K562 (cell line): Measurements from ENCODE around the gene TTC33. TPM values are rescaled to one million over a fixed set of nuclear protein-coding genes. Genes with fewer than 3 reads are reported as not detected.
A peak's percentile ranks its signal among the peaks of the same experiment; 100 is the strongest.

Experiments
- ATAC-seq: fragments of 200-7000 bp; cut with Tn5 transposase; 3 replicates; pipeline ENCODE4 v1.9.1; 2020; ENCODE audit warnings: moderate library complexity
- BruUV-seq: library from RNA; stranded (reverse); fragments of 400-500 nt; replicated peaks from 2 replicates; lab custom pipeline; 2021; lab: Mats Ljungman, UMichigan
- CTCF ChIA-PET: fragments of 300-600 bp; formaldehyde crosslinking; extraction: SDS; loops from one replicate; lab custom pipeline; 2021; ENCODE audit warnings: low intra/inter-chr PET ratio; lab: Yijun Ruan, JAX
- POLR2A ChIA-PET: fragments of 300-600, 350-650 bp; sonication (Branson Sonifier 250); formaldehyde crosslinking; extraction: SDS; loops from one replicate; lab custom pipeline; 2021; ENCODE audit warnings: antibody characterized with exemption, inconsistent platforms; lab: Yijun Ruan, JAX
- DNase-seq, 4 experiments: peaks; one replicate each; pipeline versions ENCODE4 v3.0.0 to v3.0.0-alpha.2; 2011 to 2018; ENCODE audit warnings: low spot score in 3 of 4, mixed read lengths in 3 of 4; ENCODE audit errors: extremely low read depth in 1 of 4
- FAIRE-seq: peaks from 2 replicates; lab custom pipeline; 2011; peaks lifted over from hg19 to GRCh38; lab: Jason Lieb, UNC
- H2AFZ ChIP-seq: 2 replicates; pipeline ENCODE4 v1.6.0; 2011; ENCODE audit warnings: low read depth, low read length, control low read depth, inconsistent platforms
- H3K27ac ChIP-seq: fragments of 200-600 bp; 3 replicates; pipeline ENCODE4 v1.8.0; 2011; ENCODE audit warnings: low read depth, mild to moderate bottlenecking, control low read depth, inconsistent platforms, low read length, moderate library complexity, mixed read lengths; ENCODE audit errors: extremely low read depth
- H3K27me3 ChIP-seq, 2 experiments: fragments of 300-600 bp in 1 of 2; 2 replicates in 1 of 2; 3 replicates in 1 of 2; pipeline versions ENCODE4 v1.6.0 to v1.8.0; 2011; ENCODE audit warnings: inconsistent platforms in 2 of 2, low read length in 2 of 2, mild to moderate bottlenecking in 1 of 2, mixed read lengths in 1 of 2, moderate library complexity in 1 of 2; ENCODE audit not compliant: control insufficient read depth in 2 of 2, insufficient read depth in 2 of 2
- H3K36me3 ChIP-seq: fragments of 300-600 bp; 3 replicates; pipeline ENCODE4 v1.8.0; 2011; ENCODE audit warnings: mild to moderate bottlenecking, low read length, inconsistent platforms; ENCODE audit not compliant: control insufficient read depth, insufficient read depth
- H3K4me1 ChIP-seq, 2 experiments: fragments of 200-600 bp in 1 of 2; replicated peaks in 1 of 2; 2 replicates in 1 of 2; 3 replicates in 1 of 2; pipeline versions ENCODE4 v1.5.1 to v1.8.0; 2011; ENCODE audit warnings: inconsistent platforms in 2 of 2, low read length in 2 of 2, mild to moderate bottlenecking in 1 of 2, mixed read lengths in 1 of 2, moderate library complexity in 1 of 2; ENCODE audit not compliant: control insufficient read depth in 2 of 2, insufficient read depth in 2 of 2
- H3K4me2 ChIP-seq: 2 replicates; pipeline ENCODE4 v1.6.1; 2011; ENCODE audit warnings: low read length, control low read depth, inconsistent platforms, mixed read lengths; ENCODE audit not compliant: insufficient read depth
- H3K4me3 ChIP-seq: fragments of 200-600 bp; sonication (generic), shearing (Covaris generic); 2 replicates; pipeline ENCODE4 v1.5.1; 2016; ENCODE audit warnings: control low read depth, inconsistent platforms
- H3K79me2 ChIP-seq: fragments of 200-600 bp; 3 replicates; pipeline ENCODE4 v1.8.0; 2011; ENCODE audit warnings: low read length, inconsistent platforms; ENCODE audit not compliant: control insufficient read depth, insufficient read depth
- H3K9ac ChIP-seq, 2 experiments: 2 replicates each; pipeline versions ENCODE4 v1.6.0 to v1.6.1; 2011; ENCODE audit warnings: low read depth in 2 of 2, low read length in 2 of 2, control low read depth in 1 of 2, inconsistent platforms in 1 of 2, mild to moderate bottlenecking in 1 of 2, mixed read lengths in 1 of 2; ENCODE audit not compliant: insufficient read depth in 1 of 2
- H3K9me1 ChIP-seq: one replicate; pipeline ENCODE4 v1.6.0; 2011; ENCODE audit warnings: inconsistent platforms, mild to moderate bottlenecking, low read length, moderate library complexity; ENCODE audit not compliant: control insufficient read depth, insufficient read depth
- H3K9me3 ChIP-seq: replicated peaks from 2 replicates; pipeline ENCODE4 v1.5.1; 2011; ENCODE audit warnings: low read depth, low read length, inconsistent platforms; ENCODE audit not compliant: control insufficient read depth, insufficient read depth
- H4K20me1 ChIP-seq: replicated peaks from 2 replicates; pipeline ENCODE4 v1.6.1; 2011; ENCODE audit warnings: low read length, inconsistent platforms, mixed read lengths; ENCODE audit not compliant: control insufficient read depth, insufficient read depth
- NFIC ChIP-seq: fragments of 450-650 bp; IDR thresholded peaks from 2 replicates; pipeline ENCODE4 v1.6.1; 2017; ENCODE audit warnings: mild to moderate bottlenecking, inconsistent platforms
- RNF2 ChIP-seq: sonication (generic); IDR thresholded peaks from 2 replicates; pipeline ENCODE4 v1.6.1; 2016
- SMAD1 ChIP-seq: fragments of 150-350 bp; IDR thresholded peaks from 2 replicates; pipeline ENCODE4 v1.6.1; 2014; ENCODE audit warnings: low read length, low read depth; ENCODE audit not compliant: partially characterized antibody
- SPI1 ChIP-seq: IDR thresholded peaks from 2 replicates; pipeline ENCODE4 v1.6.1; 2011; ENCODE audit warnings: low read depth, low read length, control low read depth, borderline replicate concordance
- U2AF1 ChIP-seq: fragments of 200-400 bp; formaldehyde crosslinking; optimal IDR thresholded peaks from 2 replicates; pipeline ENCODE3; 2017; ENCODE audit warnings: mild to moderate bottlenecking, low read depth, low read length, moderate library complexity
- ZFP30 ChIP-seq: fragments of 250-450 bp; sonication (Bioruptor Pico); IDR thresholded peaks from 2 replicates; pipeline ENCODE4 v1.8.0; 2022; ENCODE audit warnings: moderate library complexity, mild to moderate bottlenecking, inconsistent platforms, borderline replicate concordance
- ZNF184 ChIP-seq: sonication (generic); formaldehyde crosslinking; IDR thresholded peaks from 2 replicates; pipeline ENCODE4 v1.5.0; 2020; ENCODE audit warnings: missing genetic modification reagents
- ZNF232 ChIP-seq: sonication (generic); formaldehyde crosslinking; IDR thresholded peaks from 2 replicates; pipeline ENCODE4 v1.8.0; 2022; ENCODE audit warnings: mild to moderate bottlenecking, missing genetic modification reagents
- ZNF695 ChIP-seq: fragments of 450-650 bp; formaldehyde crosslinking; IDR thresholded peaks from 2 replicates; pipeline ENCODE4 v1.4.0; 2020; ENCODE audit warnings: mild to moderate bottlenecking, moderate library complexity
- WGBS: fragments of 100-300 bp; shearing (Covaris generic); methylation state at CpG from one replicate; pipeline ENCODE4 v1.1.6; 2016; ENCODE audit warnings: low coverage, mixed read lengths; ENCODE audit not compliant: insufficient coverage; ENCODE audit errors: missing lambda C conversion rate; 5-methylcytosine and 5-hydroxymethylcytosine counted together
- in situ Hi-C: fragments of 300-500 bp; cut with MboI; formaldehyde crosslinking; loops from 4 replicates; pipeline ENCODE4 v1.15.0; 2018; ENCODE audit warnings: inconsistent platforms, mixed read lengths
- intact Hi-C: fragments of 100-400 bp; cut with micrococcal nuclease; formaldehyde crosslinking; loops from 2 replicates; pipeline ENCODE4 v1.14.2; 2022
- polyA plus RNA-seq, 8 experiments: library from polyadenylated mRNA; depleted of rRNA in 4 of 8; stranded (reverse) in 5 of 8; unstranded in 3 of 8; fragments of >200 nt; fragmentation: Nextera tagmentation in 2 of 8; fragmentation: Illumina TruSeq in 1 of 8; extraction: Ambion mirVana in 2 of 8; extraction: Trizol in 1 of 8; gene quantifications; 2 replicates each; pipeline versions ENCODE4 v1.2.1 to v1.2.3, GENCODE V29; 2011 to 2014; ENCODE audit warnings: inconsistent platforms in 1 of 8, missing spikeins in 1 of 8
- total RNA-seq, 7 experiments: library from RNA; depleted of rRNA in 6 of 7; stranded (reverse); fragments of >200 nt in 6 of 7; fragmentation: Illumina TruSeq in 2 of 7; extraction: Trizol in 2 of 7; gene quantifications; 2 replicates each; pipeline versions ENCODE4 v1.2.1 to v1.2.3, GENCODE V29; 2011 to 2021; ENCODE audit warnings: low replicate concordance in 1 of 7
- TF ChIP-seq, protein P1 (sequence below), 2 experiments: fragments of 450-650 bp in 1 of 2; sonication (generic) in 1 of 2; formaldehyde crosslinking in 1 of 2; IDR thresholded peaks; 2 replicates each; pipeline versions ENCODE4 v1.7.1 to v1.9.0; 2016 to 2022; ENCODE audit warnings: inconsistent platforms in 1 of 2, mild to moderate bottlenecking in 1 of 2, missing genetic modification reagents in 1 of 2

The TTC33 gene
- total and polyA plus RNA-seq, 9 of the 15 experiments (the other 6 are each of a cell fraction or from before 2014, with no cell fraction given): 11.5 to 24.9 (median 21.1) TPM

- Histone ChIP-seq H3K4me2 (peak overlapping the region; percentile 93), H3K4me3 (peak overlapping the region; percentile 94), H3K27me3 (no peaks in the 10 kb centered on the region), H3K9ac (peak overlapping the region; percentile 84 to 97), H3K9me3 (no peaks in the 10 kb centered on the region), H3K36me3 (peaks cover 18% of the 10 kb centered on the region; the same call in 2 of the 3 replicates), H3K27ac (peak overlapping the region; percentile 92), H4K20me1 (peaks cover 4% of the 10 kb centered on the region), H3K4me1 (peaks cover 23 to 32% of the 10 kb centered on the region in 2 experiments; a peak in 4 of 5 replicates), H3K79me2 (peaks cover 76% of the 10 kb centered on the region), H3K9me1 (no peaks in the 10 kb centered on the region), H2AFZ (peak overlapping the region; percentile 95)
- under 1% methylated on average over 49 of the region's 56 CpGs for WGBS
- FAIRE-seq: peak; percentile 61
- TSS peak; percentile 45 for BruUV-seq
- ChIA-PET CTCF (interaction anchor here (1.8 kb wide), 1 partner anchor 82 kb away, joined by 3 read pairs; no protein-coding TSS in a partner anchor), POLR2A (interaction anchor here (0.6 to 1.7 kb wide), 7 partner anchors 11 to 55 kb away, joined by 3 to 7 read pairs (median 3); no protein-coding TSS in a partner anchor)
- in situ Hi-C loops (no loop called here), intact Hi-C loops (loop anchor here (1.0 kb wide), 2 partner anchors 38 to 41 kb away; partner anchors contain the start of gene RPL37)
- peak; percentile 81 to 91 (median 84) for DNase-seq
- ATAC-seq: peak; percentile 67
- TF ChIP-seq SPI1: peak; percentile 92
- peak; percentile 48; the same call in 1 of the 2 replicates for TF ChIP-seq RNF2
- TF ChIP-seq SMAD1: peak; percentile 29
- peak; percentile 99 for TF ChIP-seq NFIC
- TF ChIP-seq ZNF695 (CRISPR knock-in tag): no peak
- no peak for TF ChIP-seq ZNF232 (CRISPR knock-in tag)
- TF ChIP-seq ZNF184: no peak
- TF ChIP-seq, protein P1, sequence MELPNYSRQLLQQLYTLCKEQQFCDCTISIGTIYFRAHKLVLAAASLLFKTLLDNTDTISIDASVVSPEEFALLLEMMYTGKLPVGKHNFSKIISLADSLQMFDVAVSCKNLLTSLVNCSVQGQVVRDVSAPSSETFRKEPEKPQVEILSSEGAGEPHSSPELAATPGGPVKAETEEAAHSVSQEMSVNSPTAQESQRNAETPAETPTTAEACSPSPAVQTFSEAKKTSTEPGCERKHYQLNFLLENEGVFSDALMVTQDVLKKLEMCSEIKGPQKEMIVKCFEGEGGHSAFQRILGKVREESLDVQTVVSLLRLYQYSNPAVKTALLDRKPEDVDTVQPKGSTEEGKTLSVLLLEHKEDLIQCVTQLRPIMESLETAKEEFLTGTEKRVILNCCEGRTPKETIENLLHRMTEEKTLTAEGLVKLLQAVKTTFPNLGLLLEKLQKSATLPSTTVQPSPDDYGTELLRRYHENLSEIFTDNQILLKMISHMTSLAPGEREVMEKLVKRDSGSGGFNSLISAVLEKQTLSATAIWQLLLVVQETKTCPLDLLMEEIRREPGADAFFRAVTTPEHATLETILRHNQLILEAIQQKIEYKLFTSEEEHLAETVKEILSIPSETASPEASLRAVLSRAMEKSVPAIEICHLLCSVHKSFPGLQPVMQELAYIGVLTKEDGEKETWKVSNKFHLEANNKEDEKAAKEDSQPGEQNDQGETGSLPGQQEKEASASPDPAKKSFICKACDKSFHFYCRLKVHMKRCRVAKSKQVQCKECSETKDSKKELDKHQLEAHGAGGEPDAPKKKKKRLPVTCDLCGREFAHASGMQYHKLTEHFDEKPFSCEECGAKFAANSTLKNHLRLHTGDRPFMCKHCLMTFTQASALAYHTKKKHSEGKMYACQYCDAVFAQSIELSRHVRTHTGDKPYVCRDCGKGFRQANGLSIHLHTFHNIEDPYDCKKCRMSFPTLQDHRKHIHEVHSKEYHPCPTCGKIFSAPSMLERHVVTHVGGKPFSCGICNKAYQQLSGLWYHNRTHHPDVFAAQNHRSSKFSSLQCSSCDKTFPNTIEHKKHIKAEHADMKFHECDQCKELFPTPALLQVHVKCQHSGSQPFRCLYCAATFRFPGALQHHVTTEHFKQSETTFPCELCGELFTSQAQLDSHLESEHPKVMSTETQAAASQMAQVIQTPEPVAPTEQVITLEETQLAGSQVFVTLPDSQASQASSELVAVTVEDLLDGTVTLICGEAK (IDR thresholded peaks at IDR 0.05): peak; percentile 30; the same call in 1 of the 2 replicates
- TF ChIP-seq, protein P1 (CRISPR knock-in tag; IDR thresholded peaks at IDR 0.05): no peak
- TF ChIP-seq U2AF1: peak; percentile 9
- no peak for TF ChIP-seq ZFP30 (CRISPR knock-in tag)
These were observed 41.7 kb upstream of the TTC33 start for GRCh38 chr5:40797273-40798011.
